SK-N-SH (cell line): Measurements from ENCODE around the gene CREBRF. TPM values are rescaled to one million over a fixed set of nuclear protein-coding genes. Genes with fewer than 3 reads are reported as not detected.

Experiments
- CTCF ChIA-PET: fragments of 300-600, 350-600 bp; formaldehyde crosslinking; extraction: SDS; loops from one replicate; lab custom pipeline; 2021; lab: Yijun Ruan, JAX
- POLR2A ChIA-PET: fragments of 350-600 bp; sonication (Branson Sonifier 250); formaldehyde crosslinking; extraction: SDS; loops from one replicate; lab custom pipeline; 2020; ENCODE audit warnings: antibody characterized with exemption, inconsistent platforms; lab: Yijun Ruan, JAX
- DNase-seq: peaks from one replicate; pipeline ENCODE4 v3.0.0; 2012
- H2AFZ ChIP-seq: fragments of 200-600 bp; sonication (generic); 2 replicates; pipeline ENCODE4 v1.8.1; 2016; ENCODE audit warnings: antibody characterized with exemption, mild to moderate bottlenecking, low read depth
- H3F3A ChIP-seq: fragments of 200-600 bp; sonication (generic); replicated peaks from 2 replicates; pipeline ENCODE3; 2016; ENCODE audit warnings: antibody characterized with exemption, mild to moderate bottlenecking; ENCODE audit not compliant: insufficient read depth
- H3K27ac ChIP-seq, 2 experiments: fragments of 200-500 bp in 1 of 2; fragments of 200-600 bp in 1 of 2; sonication (Bioruptor generic) in 1 of 2; sonication (generic), shearing (Covaris generic) in 1 of 2; 2 replicates each; pipeline versions ENCODE4 v1.5.1 to v1.6.1; 2014 to 2016; ENCODE audit warnings: low read depth in 2 of 2, inconsistent platforms in 1 of 2, low read length in 1 of 2, mild to moderate bottlenecking in 1 of 2, mixed read lengths in 1 of 2
- H3K27me3 ChIP-seq: fragments of 200-600 bp; sonication (generic), shearing (Covaris generic); 2 replicates; pipeline ENCODE4 v1.6.1; 2016; ENCODE audit warnings: mixed run types; ENCODE audit not compliant: insufficient read depth
- H3K36me3 ChIP-seq, 2 experiments: fragments of 200-500 bp in 1 of 2; fragments of 200-600 bp in 1 of 2; sonication (Bioruptor generic) in 1 of 2; sonication (generic) in 1 of 2; replicated peaks in 1 of 2; 2 replicates each; pipeline versions ENCODE3 to v1.5.1; 2014 to 2016; ENCODE audit warnings: low read length in 1 of 2, mild to moderate bottlenecking in 1 of 2; ENCODE audit not compliant: insufficient read depth in 2 of 2, control insufficient read depth in 1 of 2
- H3K4me1 ChIP-seq, 2 experiments: fragments of 200-500 bp in 1 of 2; fragments of 200-600 bp in 1 of 2; sonication (Bioruptor generic) in 1 of 2; sonication (generic), shearing (Covaris generic) in 1 of 2; 2 replicates each; pipeline versions ENCODE4 v1.5.1 to v1.6.1; 2014 to 2016; ENCODE audit warnings: low read depth in 1 of 2, low read length in 1 of 2, mixed run types in 1 of 2; ENCODE audit not compliant: insufficient read depth in 2 of 2, control insufficient read depth in 1 of 2
- H3K4me2 ChIP-seq: fragments of 200-600 bp; sonication (generic), shearing (Covaris generic); 2 replicates; pipeline ENCODE4 v1.6.1; 2017; ENCODE audit warnings: mixed run types
- H3K4me3 ChIP-seq, 2 experiments: fragments of 200-500 bp in 1 of 2; fragments of 200-600 bp in 1 of 2; sonication (Bioruptor generic) in 1 of 2; sonication (generic), shearing (Covaris generic) in 1 of 2; 2 replicates each; pipeline versions ENCODE4 v1.5.1 to v1.8.1; 2014 to 2016; ENCODE audit warnings: low read depth in 2 of 2, inconsistent platforms in 1 of 2, low read length in 1 of 2, mild to moderate bottlenecking in 1 of 2, mixed read lengths in 1 of 2, moderate library complexity in 1 of 2
- H3K79me2 ChIP-seq: fragments of 200-600 bp; sonication (generic); 2 replicates; pipeline ENCODE4 v1.8.1; 2017; ENCODE audit warnings: mild to moderate bottlenecking; ENCODE audit not compliant: insufficient read depth
- H3K9ac ChIP-seq: fragments of 200-600 bp; sonication (generic); 2 replicates; pipeline ENCODE4 v1.6.1; 2017; ENCODE audit warnings: mixed run types
- H3K9me2 ChIP-seq: fragments of 200-600 bp; sonication (generic); 2 replicates; pipeline ENCODE4 v1.6.1; 2017; ENCODE audit warnings: mixed run types
- H3K9me3 ChIP-seq: fragments of 200-600 bp; sonication (generic); 2 replicates; pipeline ENCODE4 v1.6.1; 2017; ENCODE audit warnings: mixed run types, mild to moderate bottlenecking, moderate library complexity
- H4K20me1 ChIP-seq: fragments of 200-600 bp; sonication (generic); 2 replicates; pipeline ENCODE4 v1.6.1; 2017; ENCODE audit warnings: mild to moderate bottlenecking, mixed run types; ENCODE audit not compliant: insufficient read depth
- CHD2 ChIP-seq: fragments of 150-350 bp; IDR thresholded peaks from 2 replicates; pipeline ENCODE4 v1.6.1; 2018; ENCODE audit warnings: low read length; ENCODE audit not compliant: partially characterized antibody
- CTCF ChIP-seq: fragments of 200-600 bp; sonication (generic); IDR thresholded peaks from 2 replicates; pipeline ENCODE4 v1.6.1; 2017; ENCODE audit warnings: antibody characterized with exemption, mild to moderate bottlenecking, moderate library complexity
- EP300 ChIP-seq, 2 experiments: IDR thresholded peaks; 2 replicates each; pipeline versions ENCODE4 v1.4.0 to v1.6.1; 2012; ENCODE audit warnings: borderline replicate concordance in 1 of 2, low read depth in 1 of 2, low read length in 1 of 2
- FOSL2 ChIP-seq: IDR thresholded peaks from 2 replicates; pipeline ENCODE4 v1.4.0; 2012; ENCODE audit warnings: low read depth, mild to moderate bottlenecking, moderate library complexity, borderline replicate concordance
- FOXJ3 ChIP-seq: sonication (generic); formaldehyde crosslinking; IDR thresholded peaks from 2 replicates; pipeline ENCODE4 v1.5.1; 2020; ENCODE audit warnings: mild to moderate bottlenecking, missing genetic modification reagents
- FOXM1 ChIP-seq: IDR thresholded peaks from 2 replicates; pipeline ENCODE4 v1.4.0; 2012; ENCODE audit warnings: low read depth, mild to moderate bottlenecking
- GABPA ChIP-seq: IDR thresholded peaks from 2 replicates; pipeline ENCODE4 v1.4.0; 2012; ENCODE audit warnings: low read depth, mild to moderate bottlenecking
- NFIC ChIP-seq: IDR thresholded peaks from 2 replicates; pipeline ENCODE4 v1.4.0; 2012; ENCODE audit warnings: borderline replicate concordance
- RAD21 ChIP-seq: IDR thresholded peaks from 2 replicates; pipeline ENCODE4 v1.6.1; 2012; ENCODE audit warnings: mild to moderate bottlenecking, low read length
- RCOR1 ChIP-seq: fragments of 150-350 bp; IDR thresholded peaks from 2 replicates; pipeline ENCODE4 v1.6.1; 2017; ENCODE audit warnings: antibody characterized with exemption, low read length
- RXRA ChIP-seq: IDR thresholded peaks from 2 replicates; pipeline ENCODE4 v1.4.0; 2012; ENCODE audit warnings: low read depth, mild to moderate bottlenecking, borderline replicate concordance
- SIN3A ChIP-seq: IDR thresholded peaks from 2 replicates; pipeline ENCODE4 v1.6.1; 2012; ENCODE audit warnings: low read depth, mild to moderate bottlenecking, low read length, moderate library complexity, borderline replicate concordance
- SMC3 ChIP-seq: IDR thresholded peaks from 2 replicates; pipeline ENCODE4 v1.6.1; 2012; ENCODE audit warnings: low read depth, low read length, improper control_type of control experiment
- TAF1 ChIP-seq: IDR thresholded peaks from 2 replicates; pipeline ENCODE4 v1.6.1; 2012; ENCODE audit warnings: low read depth, mild to moderate bottlenecking, low read length, moderate library complexity, borderline replicate concordance
- USF1 ChIP-seq: IDR thresholded peaks from 2 replicates; pipeline ENCODE4 v1.4.0; 2012; ENCODE audit warnings: low read depth, borderline replicate concordance
- YY1 ChIP-seq: IDR thresholded peaks from 2 replicates; pipeline ENCODE4 v1.4.0; 2012; ENCODE audit warnings: low read depth, mild to moderate bottlenecking
- WGBS: methylation state at CpG from one replicate; pipeline ENCODE4 v1.1.6; 2017; ENCODE audit warnings: low lambda C conversion rate; 5-methylcytosine and 5-hydroxymethylcytosine counted together
- polyA plus RNA-seq, 3 experiments: library from polyadenylated mRNA; depleted of rRNA; stranded (reverse); fragments of >200 nt; gene quantifications; 2 replicates each; pipeline ENCODE4 v1.2.3, GENCODE V29; 2012
- TF ChIP-seq, protein P1 (sequence below): fragments of 150-350 bp; IDR thresholded peaks from 2 replicates; pipeline ENCODE4 v1.6.1; 2016; ENCODE audit warnings: mild to moderate bottlenecking, low read depth, low read length

Gene CREBRF
- polyA plus RNA-seq, 1 of the 3 experiments (the other 2 are of a cell fraction), result 2.4 TPM

DNA sequence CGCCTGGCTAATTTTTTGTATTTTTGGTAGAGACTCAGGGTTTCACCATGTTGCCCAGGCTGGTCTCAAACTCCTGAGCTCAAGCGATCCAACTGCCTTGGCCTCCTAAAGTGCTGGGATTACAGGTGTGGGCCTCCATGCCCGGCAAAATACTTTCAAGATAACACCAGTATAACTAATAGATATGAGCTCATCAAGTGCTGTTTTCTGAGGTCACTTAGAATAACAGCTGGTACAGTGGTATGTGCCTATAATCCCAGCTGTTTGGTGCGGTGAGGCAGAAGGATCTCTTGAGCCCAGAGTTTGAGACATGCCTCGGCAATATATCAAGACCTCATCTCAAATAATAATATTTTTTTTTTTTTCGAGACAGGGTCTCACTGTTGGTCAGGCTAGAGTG, 30.5 kb upstream of the CREBRF start:
- POLR2A ChIA-PET, result interaction anchor here (0.7 kb wide), 1 partner anchor 20 kb away, joined by 3 read pairs; no protein-coding TSS in a partner anchor
- Histone ChIP-seq H3K36me3 (peaks cover 0 to 23% of the 10 kb centered on the region in 2 experiments), H2AFZ (no peak overlapping the region), H3K27me3 (no peaks in the 10 kb centered on the region), H3K9me3 (no peaks in the 10 kb centered on the region), H3K27ac (no peak overlapping the region), H3K4me1 (peaks cover 0 to 16% of the 10 kb centered on the region in 2 experiments; a peak in 2 of 4 replicates), H3K9ac (no peak overlapping the region), H3K4me2 (no peak overlapping the region), H4K20me1 (peaks cover 40% of the 10 kb centered on the region), H3K79me2 (peaks cover 92% of the 10 kb centered on the region), H3K9me2 (no peaks in the 10 kb centered on the region), H3F3A (peaks cover 8% of the 10 kb centered on the region), H3K4me3 (no peak overlapping the region)
- TF ChIP-seq SIN3A (no peak), RCOR1 (no peak), GABPA (no peak), FOXJ3 (CRISPR knock-in tag) (no peak), SMC3 (no peak), YY1 (no peak), USF1 (no peak), CHD2 (no peak), NFIC (no peak), FOXM1 (no peak)
- TF ChIP-seq, protein P1, sequence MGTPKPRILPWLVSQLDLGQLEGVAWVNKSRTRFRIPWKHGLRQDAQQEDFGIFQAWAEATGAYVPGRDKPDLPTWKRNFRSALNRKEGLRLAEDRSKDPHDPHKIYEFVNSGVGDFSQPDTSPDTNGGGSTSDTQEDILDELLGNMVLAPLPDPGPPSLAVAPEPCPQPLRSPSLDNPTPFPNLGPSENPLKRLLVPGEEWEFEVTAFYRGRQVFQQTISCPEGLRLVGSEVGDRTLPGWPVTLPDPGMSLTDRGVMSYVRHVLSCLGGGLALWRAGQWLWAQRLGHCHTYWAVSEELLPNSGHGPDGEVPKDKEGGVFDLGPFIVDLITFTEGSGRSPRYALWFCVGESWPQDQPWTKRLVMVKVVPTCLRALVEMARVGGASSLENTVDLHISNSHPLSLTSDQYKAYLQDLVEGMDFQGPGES, result no peak
- 97% methylated on average over 6 of the region's 6 CpGs for WGBS
- CTCF ChIA-PET, result interaction anchor here (1.1 kb wide), 1 partner anchor 10 kb away, joined by 3 read pairs; no protein-coding TSS in a partner anchor
- DNase-seq, result no peak

- ChIA-PET POLR2A (no interaction called here), CTCF (no interaction called here)
- H3K4me2 ChIP-seq, result no peak overlapping the region
- no peak overlapping the region for H3K27ac ChIP-seq
- H3K36me3 ChIP-seq, result peaks cover 0 to 7% of the 10 kb centered on the region in 2 experiments
- no peaks in the 10 kb centered on the region for H3K9me2 ChIP-seq
- DNase-seq, result no peak
- peaks cover 0 to 16% of the 10 kb centered on the region in 2 experiments; a peak in 2 of 4 replicates for H3K4me1 ChIP-seq
- peaks cover 8% of the 10 kb centered on the region for H3F3A ChIP-seq
- H3K9ac ChIP-seq, result no peak overlapping the region
- TF ChIP-seq RAD21, result no peak
- TF ChIP-seq FOXJ3 (CRISPR knock-in tag), result no peak
- no peak for TF ChIP-seq GABPA
- no peak for TF ChIP-seq TAF1
- TF ChIP-seq CTCF, result no peak
- TF ChIP-seq EP300 (IDR thresholded peaks at IDR 0.05; ENCODE audit: borderline replicate concordance in 1 of 2, low read depth in 1 of 2, low read length in 1 of 2), result no peak
- TF ChIP-seq SIN3A, result no peak
- no peak for TF ChIP-seq FOSL2
- no peak for TF ChIP-seq RXRA
- TF ChIP-seq CHD2, result no peak
- peaks cover 36% of the 10 kb centered on the region for H4K20me1 ChIP-seq
- H2AFZ ChIP-seq, result no peak overlapping the region
- 95% methylated on average over 7 of the region's 7 CpGs for WGBS
- H3K27me3 ChIP-seq, result no peaks in the 10 kb centered on the region
- H3K9me3 ChIP-seq, result no peaks in the 10 kb centered on the region
- no peak overlapping the region for H3K4me3 ChIP-seq
- H3K79me2 ChIP-seq, result peaks cover 94% of the 10 kb centered on the region
Measured at GRCh38 chr5:173027905-173028304, 28.2 kb upstream of the CREBRF start.
